HG02763 (cell line): ENCODE data around the gene IFT88.
A peak's percentile ranks its signal among the peaks of the same experiment; 100 is the strongest.

Experiments used
- ATAC-seq: cut with Tn5 transposase; IDR thresholded peaks from one replicate; pipeline ENCODE4 v1.9.1; 2021; ENCODE audit warnings: mild to moderate bottlenecking, moderate library complexity; ENCODE audit not compliant: unreplicated experiment

The IFT88 gene

GRCh38 chr13:20566898-20567874 lies at the start of gene IFT88:
IFT88 (plus strand) TSS chr13:20567157; CDS start chr13:20574386, 7,229 bp downstream.
- peak; percentile 90 for ATAC-seq

GRCh38 chr13:20518660-20519100 lies 48.3 kb upstream of the IFT88 start:
- no peak for ATAC-seq

GRCh38 chr13:20519875-20520274 lies 47.1 kb upstream of the IFT88 start:
- no peak for ATAC-seq

GRCh38 chr13:20521364-20522115 lies 45.4 kb upstream of the IFT88 start:
- ATAC-seq, result no peak

- ATAC-seq, result peak; percentile 26
Observed at GRCh38 chr13:20525144-20525600, 41.8 kb upstream of the IFT88 start.

- ATAC-seq, result peak; percentile 76
Observed at GRCh38 chr13:20525601-20526544, 41.1 kb upstream of the IFT88 start, which contains the start of gene CRYL1. CRYL1 (minus strand) TSS chr13:20525857; CDS start chr13:20525794, 63 bp downstream.

- ATAC-seq, result no peak
Observed at GRCh38 chr13:20526664-20527063, 40.3 kb upstream of the IFT88 start.

GRCh38 chr13:20528452-20528851 lies 38.5 kb upstream of the IFT88 start:
- ATAC-seq, result peak; percentile 40

GRCh38 chr13:20534038-20534608 lies 32.8 kb upstream of the IFT88 start:
- ATAC-seq, result no peak

- ATAC-seq, result no peak
Observed at GRCh38 chr13:20536992-20537391, 30.0 kb upstream of the IFT88 start.

- no peak for ATAC-seq
Observed at GRCh38 chr13:20544201-20544923, 22.6 kb upstream of the IFT88 start.

GRCh38 chr13:20546556-20546955 lies 20.4 kb upstream of the IFT88 start:
- ATAC-seq, result no peak

GRCh38 chr13:20547479-20547908 lies 19.5 kb upstream of the IFT88 start:
- ATAC-seq, result no peak

GRCh38 chr13:20550799-20551198 lies 16.2 kb upstream of the IFT88 start:
- no peak for ATAC-seq

- ATAC-seq, result no peak
Observed at GRCh38 chr13:20553311-20553710, 13.6 kb upstream of the IFT88 start.

GRCh38 chr13:20558982-20559381 lies 8.0 kb upstream of the IFT88 start:
- no peak for ATAC-seq

- no peak for ATAC-seq
Observed at GRCh38 chr13:20559659-20560356, 7.1 kb upstream of the IFT88 start.

GRCh38 chr13:20561741-20562140 lies 5.2 kb upstream of the IFT88 start:
- ATAC-seq, result no peak
